A673 (cell line): ENCODE results near the gene TMEM30A. TPM values are rescaled to one million over a fixed set of nuclear protein-coding genes. Genes with fewer than 3 reads are reported as not detected.

Source experiments
- BruUV-seq: library from RNA; stranded (reverse); fragments of 400-500 nt; replicated peaks from 2 replicates; lab custom pipeline; 2021; lab: Mats Ljungman, UMichigan
- CTCF ChIA-PET: fragments of 300-600 bp; sonication (Branson Sonifier 250); formaldehyde crosslinking; loops from one replicate; lab custom pipeline; 2022; ENCODE audit warnings: antibody characterized with exemption; lab: Charles Lee
- POLR2A ChIA-PET: fragments of 300-600 bp; sonication (Branson Sonifier 250); formaldehyde crosslinking; loops from one replicate; lab custom pipeline; 2022; ENCODE audit warnings: antibody characterized with exemption; ENCODE audit not compliant: low non-redundant PET; lab: Charles Lee
- DNase-seq: peaks from one replicate; pipeline ENCODE4 v3.0.0-alpha.2; 2015; ENCODE audit warnings: low spot score
- H3K27ac ChIP-seq: fragments of 200-600 bp; sonication (generic); 2 replicates; pipeline ENCODE4 v1.5.1; 2016; ENCODE audit warnings: mixed run types, low read depth, mild to moderate bottlenecking, mixed read lengths, antibody characterized with exemption, low read length; ENCODE audit not compliant: poor library complexity, severe bottlenecking
- H3K27me3 ChIP-seq: fragments of 200-600 bp; sonication (generic); replicated peaks from 2 replicates; pipeline ENCODE4 v1.6.1; 2017; ENCODE audit warnings: mixed run types, low read depth, mild to moderate bottlenecking, mixed read lengths, antibody characterized with exemption, low read length; ENCODE audit not compliant: insufficient read depth, poor library complexity
- H3K36me3 ChIP-seq: fragments of 200-600 bp; sonication (generic); 2 replicates; pipeline ENCODE4 v1.6.1; 2016; ENCODE audit warnings: mixed run types, mild to moderate bottlenecking, mixed read lengths, antibody characterized with exemption, low read length; ENCODE audit not compliant: insufficient read depth, poor library complexity, severe bottlenecking
- H3K4me1 ChIP-seq: fragments of 200-600 bp; sonication (generic); 2 replicates; pipeline ENCODE4 v1.6.1; 2017; ENCODE audit warnings: mixed run types, mild to moderate bottlenecking, mixed read lengths, antibody characterized with exemption, low read length; ENCODE audit not compliant: insufficient read depth, poor library complexity, severe bottlenecking
- H3K4me3 ChIP-seq: fragments of 200-600 bp; sonication (generic); 2 replicates; pipeline ENCODE4 v1.5.1; 2016; ENCODE audit warnings: low read depth, mixed run types, mild to moderate bottlenecking, mixed read lengths, low read length; ENCODE audit not compliant: poor library complexity, severe bottlenecking
- H3K9me3 ChIP-seq: fragments of 200-600 bp; sonication (generic); 2 replicates; pipeline ENCODE4 v1.6.1; 2016; ENCODE audit warnings: mixed run types, low read depth, mild to moderate bottlenecking, mixed read lengths, antibody characterized with exemption, low read length; ENCODE audit not compliant: poor library complexity, severe bottlenecking
- CTCF ChIP-seq: fragments of 300-800, 200-600 bp; sonication (generic); conservative IDR thresholded peaks from 2 replicates; pipeline ENCODE4 v1.5.1; 2017; ENCODE audit warnings: low read depth, mild to moderate bottlenecking, antibody characterized with exemption, low read length, moderate library complexity, mixed read lengths
- EZH2 ChIP-seq: fragments of 200-600 bp; sonication (generic); IDR thresholded peaks from 2 replicates; pipeline ENCODE4 v1.6.1; 2017; ENCODE audit warnings: borderline replicate concordance, low read depth, mild to moderate bottlenecking, mixed read lengths, antibody characterized with exemption, low read length; ENCODE audit not compliant: poor library complexity, severe bottlenecking
- intact Hi-C: fragments of 100-400 bp; cut with micrococcal nuclease; formaldehyde crosslinking; loops from one replicate; pipeline ENCODE4 v1.10.0; 2022; ENCODE audit not compliant: unreplicated experiment
- total RNA-seq: library from RNA; stranded (reverse); gene quantifications from 2 replicates; pipeline ENCODE4 v1.2.3, GENCODE V29; 2021

Gene TMEM30A
- total RNA-seq, 1 experiment from 2014 or later: 63.9 TPM

- Histone ChIP-seq H3K4me1 (peaks cover 48% of the 10 kb centered on the region), H3K9me3 (no peaks in the 10 kb centered on the region), H3K4me3 (no peak overlapping the region), H3K27ac (no peak overlapping the region), H3K27me3 (no peaks in the 10 kb centered on the region), H3K36me3 (no peaks in the 10 kb centered on the region)
- TF ChIP-seq CTCF (no peak), EZH2 (no peak)
- no peak for DNase-seq
- ChIA-PET CTCF (no interaction called here), POLR2A (no interaction called here)
- BruUV-seq: no TSS peak
- intact Hi-C loops: no loop called here
Measured at GRCh38 chr6:75280131-75280855, 4.3 kb downstream of the TMEM30A start.

- Histone ChIP-seq H3K36me3 (no peaks in the 10 kb centered on the region), H3K4me3 (no peak overlapping the region), H3K27me3 (no peaks in the 10 kb centered on the region), H3K9me3 (no peaks in the 10 kb centered on the region), H3K4me1 (peaks cover 50% of the 10 kb centered on the region), H3K27ac (peak overlapping the region; percentile 33)
- intact Hi-C loops: no loop called here
- ChIA-PET POLR2A (no interaction called here), CTCF (no interaction called here)
- no peak for TF ChIP-seq CTCF
- TF ChIP-seq EZH2: no peak
- DNase-seq: no peak
- no TSS peak for BruUV-seq
Measured at GRCh38 chr6:75279418-75279817, 5.2 kb downstream of the TMEM30A start.

GRCh38 chr6:75278474-75279077 is 6.0 kb downstream of the TMEM30A start:
- H3K27me3 ChIP-seq: no peaks in the 10 kb centered on the region
- peaks cover 50% of the 10 kb centered on the region for H3K4me1 ChIP-seq
- intact Hi-C loops: no loop called here
- no TSS peak for BruUV-seq
- TF ChIP-seq EZH2: no peak
- CTCF ChIA-PET: no interaction called here
- H3K4me3 ChIP-seq: no peak overlapping the region
- no peaks in the 10 kb centered on the region for H3K36me3 ChIP-seq
- POLR2A ChIA-PET: interaction anchor here (0.6 kb wide), 1 partner anchor 52 kb away, joined by 3 read pairs; no protein-coding TSS in a partner anchor
- H3K27ac ChIP-seq: no peak overlapping the region
- DNase-seq: peak; percentile 28
- no peaks in the 10 kb centered on the region for H3K9me3 ChIP-seq
